ENCODE measurements around the gene TIMM9.

Gene TIMM9

GRCh38 chr14:58464652-58465051 lies 37.3 kb upstream of the TIMM9 start:
- no peak for DNase-seq (ENCODE audit: low spot score)
- TF ChIP-seq CTCF (conservative IDR thresholded peaks at IDR 0.05; ENCODE audit: low read depth): no peak
- ChIA-PET CTCF (no interaction called here), POLR2A (ENCODE audit: low non-redundant PET) (no interaction called here)
- no peak overlapping the region for H3K27ac ChIP-seq

GRCh38 chr14:58463147-58463546 lies 35.8 kb upstream of the TIMM9 start:
- ChIA-PET CTCF (no interaction called here), POLR2A (ENCODE audit: low non-redundant PET) (no interaction called here)
- no peak overlapping the region for H3K27ac ChIP-seq
- no peak for DNase-seq (ENCODE audit: low spot score)
- TF ChIP-seq CTCF (conservative IDR thresholded peaks at IDR 0.05; ENCODE audit: low read depth): no peak

GRCh38 chr14:58460772-58461171 lies 33.4 kb upstream of the TIMM9 start:
- TF ChIP-seq CTCF (conservative IDR thresholded peaks at IDR 0.05; ENCODE audit: low read depth): no peak
- no peak for DNase-seq (ENCODE audit: low spot score)
- H3K27ac ChIP-seq: no peak overlapping the region
- CTCF ChIA-PET: no interaction called here
- POLR2A ChIA-PET (ENCODE audit: low non-redundant PET): no interaction called here

GRCh38 chr14:58455593-58456265 lies 28.4 kb upstream of the TIMM9 start:
- POLR2A ChIA-PET (ENCODE audit: low non-redundant PET): no interaction called here
- CTCF ChIA-PET: no interaction called here
- H3K27ac ChIP-seq: no peak overlapping the region
- TF ChIP-seq CTCF (conservative IDR thresholded peaks at IDR 0.05; ENCODE audit: low read depth): no peak
- DNase-seq (ENCODE audit: low spot score): peak; percentile 46

GRCh38 chr14:58444627-58445026 lies 17.3 kb upstream of the TIMM9 start:
- TF ChIP-seq CTCF (conservative IDR thresholded peaks at IDR 0.05; ENCODE audit: low read depth): no peak
- DNase-seq (ENCODE audit: low spot score): no peak
- CTCF ChIA-PET: interaction anchor here (0.6 kb wide), 1 partner anchor 110 kb away, joined by 3 read pairs; no protein-coding TSS in a partner anchor
- POLR2A ChIA-PET (ENCODE audit: low non-redundant PET): no interaction called here
- H3K27ac ChIP-seq: no peak overlapping the region

- no peak for TF ChIP-seq CTCF (conservative IDR thresholded peaks at IDR 0.05; ENCODE audit: low read depth)
- H3K27ac ChIP-seq: no peak overlapping the region
- ChIA-PET CTCF (no interaction called here), POLR2A (ENCODE audit: low non-redundant PET) (no interaction called here)
- DNase-seq (ENCODE audit: low spot score): no peak
Observed at GRCh38 chr14:58439476-58439875, 12.1 kb upstream of the TIMM9 start.

Data from RWPE1 (cell line).